NCI-H2196 treated with DMSO at 0.1 percent for 48 hours (cell line): Measurements from ENCODE around the gene SEC22C.

Experiments
- DNase-seq: peaks from one replicate; lab custom pipeline; 2025; ENCODE audit not compliant: unreplicated experiment; lab: John Stamatoyannopoulos, UW

The SEC22C gene

GRCh38 chr3:42535981-42536784 lies 45.6 kb downstream of the SEC22C start:
- no peak for DNase-seq

- no peak for DNase-seq
Measured at GRCh38 chr3:42533161-42533897, 48.4 kb downstream of the SEC22C start.

- no peak for DNase-seq
Measured at GRCh38 chr3:42532229-42532628, 49.5 kb downstream of the SEC22C start.

- DNase-seq, result no peak
Measured at GRCh38 chr3:42531470-42531869, 50.3 kb downstream of the SEC22C start.

GRCh38 chr3:42530073-42530472 lies 51.7 kb downstream of the SEC22C start:
- DNase-seq, result no peak

- DNase-seq, result no peak
Measured at GRCh38 chr3:42529468-42529867, 52.3 kb downstream of the SEC22C start.

- DNase-seq, result no peak
Measured at GRCh38 chr3:42527368-42527917, 54.3 kb downstream of the SEC22C start.

GRCh38 chr3:42526616-42527367 lies 55.0 kb downstream of the SEC22C start:
- no peak for DNase-seq

GRCh38 chr3:42525736-42526345 lies 55.9 kb downstream of the SEC22C start:
- DNase-seq, result no peak

- no peak for DNase-seq
Measured at GRCh38 chr3:42525212-42525611, 56.6 kb downstream of the SEC22C start.

GRCh38 chr3:42524751-42525150 lies 57.0 kb downstream of the SEC22C start:
- DNase-seq, result no peak

GRCh38 chr3:42520906-42521305 lies 60.9 kb downstream of the SEC22C start:
- no peak for DNase-seq

- DNase-seq, result no peak
Measured at GRCh38 chr3:42520336-42520735, 61.4 kb downstream of the SEC22C start.

- no peak for DNase-seq
Measured at GRCh38 chr3:42519568-42519962, 62.2 kb downstream of the SEC22C start.

GRCh38 chr3:42518800-42519567 lies 62.8 kb downstream of the SEC22C start:
- no peak for DNase-seq

GRCh38 chr3:42517117-42517516 lies 64.7 kb downstream of the SEC22C start:
- no peak for DNase-seq

GRCh38 chr3:42516443-42516842 lies 65.3 kb downstream of the SEC22C start:
- no peak for DNase-seq

GRCh38 chr3:42515976-42516375 lies 65.8 kb downstream of the SEC22C start:
- DNase-seq, result no peak

- no peak for DNase-seq
Measured at GRCh38 chr3:42515391-42515916, 66.3 kb downstream of the SEC22C start.

- no peak for DNase-seq
Measured at GRCh38 chr3:42514876-42515275, 66.9 kb downstream of the SEC22C start.
